ENCODE measurements around the gene MIGA2. TPM values are rescaled to one million over a fixed set of nuclear protein-coding genes. Genes with fewer than 3 reads are reported as not detected.

MIGA2 gene
- total RNA-seq, 1 donor from 2014 or later, result 27.5 TPM

DNA sequence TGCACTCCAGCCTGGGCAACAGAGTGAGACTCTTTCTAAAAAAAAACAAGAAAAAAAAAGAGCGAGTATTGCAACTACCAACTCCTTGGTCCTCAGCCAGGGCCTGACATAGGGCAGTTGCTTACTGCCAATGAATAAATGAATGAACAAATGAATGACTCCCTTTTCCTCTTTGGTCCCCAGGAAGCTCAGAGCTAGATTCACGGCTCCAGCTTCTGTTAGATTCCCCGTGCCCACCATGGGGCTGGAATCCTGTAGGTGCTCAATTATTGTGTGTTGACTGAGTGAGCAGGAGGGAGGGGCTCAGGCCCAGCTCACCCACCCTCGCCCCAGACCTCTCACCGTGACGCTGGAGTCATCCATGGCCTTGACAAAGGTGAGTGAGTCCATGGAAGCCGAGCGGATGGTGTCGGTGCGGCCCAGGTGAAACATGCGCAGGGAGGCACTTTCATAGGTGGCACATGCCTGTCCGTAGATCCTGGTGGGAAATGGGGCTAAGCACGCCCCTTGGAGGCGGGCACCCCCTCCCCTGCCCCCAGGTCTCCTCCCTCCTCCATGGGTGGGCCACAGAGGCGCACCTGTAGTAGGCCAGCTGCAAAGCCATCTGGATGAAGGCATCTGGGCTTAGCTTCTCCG, 61.4 kb downstream of the MIGA2 start:
- Mint-ChIP-seq H3K9me3 (ENCODE audit: unreplicated experiment) (no peaks in the 10 kb centered on the region), H3K27ac (ENCODE audit: unreplicated experiment) (no peak overlapping the region), H3K27me3 (ENCODE audit: unreplicated experiment) (no peaks in the 10 kb centered on the region), H3K36me3 (ENCODE audit: unreplicated experiment) (peaks cover 19% of the 10 kb centered on the region), H3K4me1 (ENCODE audit: unreplicated experiment) (no peaks in the 10 kb centered on the region), H3K4me3 (ENCODE audit: unreplicated experiment) (no peak overlapping the region)
- TF ChIP-seq, protein P1, sequence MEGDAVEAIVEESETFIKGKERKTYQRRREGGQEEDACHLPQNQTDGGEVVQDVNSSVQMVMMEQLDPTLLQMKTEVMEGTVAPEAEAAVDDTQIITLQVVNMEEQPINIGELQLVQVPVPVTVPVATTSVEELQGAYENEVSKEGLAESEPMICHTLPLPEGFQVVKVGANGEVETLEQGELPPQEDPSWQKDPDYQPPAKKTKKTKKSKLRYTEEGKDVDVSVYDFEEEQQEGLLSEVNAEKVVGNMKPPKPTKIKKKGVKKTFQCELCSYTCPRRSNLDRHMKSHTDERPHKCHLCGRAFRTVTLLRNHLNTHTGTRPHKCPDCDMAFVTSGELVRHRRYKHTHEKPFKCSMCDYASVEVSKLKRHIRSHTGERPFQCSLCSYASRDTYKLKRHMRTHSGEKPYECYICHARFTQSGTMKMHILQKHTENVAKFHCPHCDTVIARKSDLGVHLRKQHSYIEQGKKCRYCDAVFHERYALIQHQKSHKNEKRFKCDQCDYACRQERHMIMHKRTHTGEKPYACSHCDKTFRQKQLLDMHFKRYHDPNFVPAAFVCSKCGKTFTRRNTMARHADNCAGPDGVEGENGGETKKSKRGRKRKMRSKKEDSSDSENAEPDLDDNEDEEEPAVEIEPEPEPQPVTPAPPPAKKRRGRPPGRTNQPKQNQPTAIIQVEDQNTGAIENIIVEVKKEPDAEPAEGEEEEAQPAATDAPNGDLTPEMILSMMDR (IDR thresholded peaks at IDR 0.05), result no peak
- DNase-seq (ENCODE audit: extremely low spot score, unreplicated experiment), result no peak

DNA sequence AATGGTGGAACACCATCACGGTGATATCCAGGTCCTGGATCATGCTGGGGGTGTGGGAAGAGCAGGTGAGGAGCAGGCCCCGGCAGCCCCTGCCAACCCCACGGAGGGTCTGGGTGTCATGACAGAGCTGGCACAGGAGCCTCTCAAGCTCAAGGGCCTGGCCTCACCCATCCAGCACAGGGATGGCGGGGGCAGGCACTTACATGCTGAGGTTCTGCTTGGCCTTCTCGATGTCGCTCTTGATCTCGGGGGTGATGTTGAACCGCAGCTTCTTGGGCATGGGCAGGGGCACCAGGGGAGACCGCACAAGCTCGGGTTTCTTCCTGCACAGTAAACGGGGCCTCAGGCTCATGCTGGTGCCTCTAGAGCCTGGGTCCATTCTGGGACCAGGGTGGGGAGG, 61.9 kb downstream of the MIGA2 start:
- no peaks in the 10 kb centered on the region for H3K27me3 Mint-ChIP-seq (ENCODE audit: unreplicated experiment)
- H3K4me3 Mint-ChIP-seq (ENCODE audit: unreplicated experiment), result no peak overlapping the region
- TF ChIP-seq, protein P1 (IDR thresholded peaks at IDR 0.05), result no peak
- no peak for DNase-seq (ENCODE audit: extremely low spot score, unreplicated experiment)
- no peak overlapping the region for H3K27ac Mint-ChIP-seq (ENCODE audit: unreplicated experiment)
- H3K9me3 Mint-ChIP-seq (ENCODE audit: unreplicated experiment), result no peaks in the 10 kb centered on the region
- H3K4me1 Mint-ChIP-seq (ENCODE audit: unreplicated experiment), result no peaks in the 10 kb centered on the region
- peaks cover 19% of the 10 kb centered on the region for H3K36me3 Mint-ChIP-seq (ENCODE audit: unreplicated experiment)

DNA sequence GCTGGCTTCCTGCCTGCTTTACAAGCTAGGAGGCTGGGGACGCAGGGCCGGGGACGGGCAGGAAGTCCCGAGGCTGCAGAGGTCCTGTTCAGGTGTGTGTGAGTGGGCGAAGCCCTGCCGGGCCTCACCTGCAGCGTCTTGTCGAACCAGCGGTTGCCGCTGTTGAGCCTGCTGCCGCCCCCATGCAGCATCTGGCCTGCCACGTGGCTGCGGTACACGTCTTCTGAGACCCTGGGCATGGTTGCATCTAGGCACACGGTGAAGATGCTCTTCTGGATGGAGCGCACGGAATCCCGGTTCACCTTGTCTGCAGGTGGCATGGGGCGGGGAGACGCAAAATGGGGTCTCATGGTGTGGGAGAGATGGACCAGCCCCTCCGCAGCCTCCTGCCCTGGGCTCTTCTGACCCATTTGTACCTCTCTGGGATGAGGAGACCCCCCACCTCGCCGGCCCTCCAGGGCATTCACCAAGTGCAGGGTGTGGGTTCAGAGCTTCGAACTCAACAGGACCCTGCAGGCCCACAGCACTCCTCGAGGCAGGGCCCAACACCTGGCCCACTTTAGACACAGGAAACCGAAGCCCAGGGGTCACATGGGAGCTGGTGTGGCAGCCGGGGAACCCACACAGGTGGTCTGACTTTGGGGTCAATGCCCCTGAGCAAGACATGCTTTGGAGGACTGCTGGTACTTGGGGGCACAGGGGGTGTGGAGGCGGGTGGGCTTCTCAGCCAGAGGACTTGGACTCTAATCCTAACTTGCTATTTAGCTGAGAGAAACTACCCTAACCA, 64.2 kb downstream of the MIGA2 start:
- no peak for DNase-seq (ENCODE audit: extremely low spot score, unreplicated experiment)
- TF ChIP-seq, protein P1 (IDR thresholded peaks at IDR 0.05), result no peak
- no peak overlapping the region for H3K27ac Mint-ChIP-seq (ENCODE audit: unreplicated experiment)
- no peaks in the 10 kb centered on the region for H3K4me1 Mint-ChIP-seq (ENCODE audit: unreplicated experiment)
- H3K27me3 Mint-ChIP-seq (ENCODE audit: unreplicated experiment), result no peaks in the 10 kb centered on the region
- peaks cover 16% of the 10 kb centered on the region for H3K36me3 Mint-ChIP-seq (ENCODE audit: unreplicated experiment)
- H3K9me3 Mint-ChIP-seq (ENCODE audit: unreplicated experiment), result no peaks in the 10 kb centered on the region
- H3K4me3 Mint-ChIP-seq (ENCODE audit: unreplicated experiment), result no peak overlapping the region

DNA sequence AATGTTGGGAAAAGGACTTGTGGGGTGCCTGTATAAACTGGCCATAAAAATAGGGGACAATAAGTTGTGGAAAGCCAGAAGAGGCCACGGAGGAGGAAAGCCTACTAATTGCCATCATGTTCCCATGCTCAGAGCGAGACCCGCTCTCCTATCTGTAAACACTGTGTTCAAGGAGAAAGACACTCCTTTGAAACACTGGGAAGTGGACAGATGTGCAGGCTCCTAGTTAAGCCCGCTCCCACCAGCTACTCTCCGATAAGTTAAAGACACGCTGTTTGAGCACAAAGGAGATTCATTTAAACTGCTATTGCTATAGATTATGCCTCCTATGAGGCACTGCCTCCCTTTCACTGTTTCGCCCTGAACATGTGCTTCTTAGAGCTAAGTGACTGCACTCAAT, 64.9 kb downstream of the MIGA2 start:
- Mint-ChIP-seq H3K27me3 (ENCODE audit: unreplicated experiment) (no peaks in the 10 kb centered on the region), H3K4me3 (ENCODE audit: unreplicated experiment) (no peak overlapping the region), H3K36me3 (ENCODE audit: unreplicated experiment) (peaks cover 10% of the 10 kb centered on the region), H3K4me1 (ENCODE audit: unreplicated experiment) (no peaks in the 10 kb centered on the region), H3K9me3 (ENCODE audit: unreplicated experiment) (no peaks in the 10 kb centered on the region), H3K27ac (ENCODE audit: unreplicated experiment) (no peak overlapping the region)
- TF ChIP-seq, protein P1 (IDR thresholded peaks at IDR 0.05), result no peak
- no peak for DNase-seq (ENCODE audit: extremely low spot score, unreplicated experiment)

DNA sequence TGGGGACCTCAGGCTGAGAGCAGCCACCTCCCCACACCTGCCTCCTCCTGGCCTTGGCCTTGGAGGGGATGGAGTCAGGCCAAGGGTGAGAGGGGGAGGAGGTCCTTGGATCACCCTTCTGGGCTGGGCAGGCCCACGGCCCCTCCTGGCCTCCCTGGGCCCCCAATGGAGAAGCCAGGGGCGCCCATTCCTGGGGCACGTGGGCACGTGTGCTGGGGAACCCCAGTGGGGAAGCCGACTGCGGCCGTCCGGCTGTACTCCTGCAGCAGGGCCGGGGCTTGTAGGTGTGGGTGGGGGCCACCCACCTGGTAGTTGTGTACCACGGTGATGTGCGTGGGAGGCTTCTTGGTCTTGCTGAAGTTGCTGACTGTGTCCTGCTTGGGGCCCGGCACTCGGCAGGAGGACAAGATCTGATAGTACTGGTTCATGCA, 65.7 kb downstream of the MIGA2 start:
- DNase-seq (ENCODE audit: extremely low spot score, unreplicated experiment), result no peak
- TF ChIP-seq, protein P1 (IDR thresholded peaks at IDR 0.05), result no peak
- Mint-ChIP-seq H3K27me3 (ENCODE audit: unreplicated experiment) (no peaks in the 10 kb centered on the region), H3K27ac (ENCODE audit: unreplicated experiment) (no peak overlapping the region), H3K36me3 (ENCODE audit: unreplicated experiment) (peaks cover 12% of the 10 kb centered on the region), H3K4me3 (ENCODE audit: unreplicated experiment) (no peak overlapping the region), H3K9me3 (ENCODE audit: unreplicated experiment) (no peaks in the 10 kb centered on the region), H3K4me1 (ENCODE audit: unreplicated experiment) (no peaks in the 10 kb centered on the region)

Measured in osteocyte (in vitro differentiated cells).